ENCODE data around the gene KIF2A. TPM values are rescaled to one million over a fixed set of nuclear protein-coding genes. Genes with fewer than 3 reads are reported as not detected.

The KIF2A gene
- total RNA-seq, 1 donor from 2014 or later = 96.2 TPM

DNA sequence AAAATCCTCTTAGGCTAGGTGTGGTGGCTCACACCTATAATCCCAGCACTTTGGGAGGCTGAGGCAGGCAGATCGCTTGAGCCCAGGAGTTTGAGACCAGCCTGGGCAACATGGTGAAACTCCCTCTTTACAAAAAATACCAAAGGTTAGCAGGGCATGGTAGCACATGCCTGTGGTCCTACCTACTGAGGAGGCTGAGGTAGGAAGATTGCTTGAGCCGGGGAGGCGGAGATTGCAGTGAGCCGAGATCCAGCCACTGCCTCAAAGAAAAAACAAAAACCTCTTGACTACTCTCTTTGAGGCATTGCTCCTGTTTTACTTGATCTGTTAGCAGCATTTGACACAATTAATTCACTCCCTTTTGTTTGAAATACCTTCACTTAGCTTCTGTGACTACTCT is 20.7 kb downstream of the KIF2A start:
- Mint-ChIP-seq H3K9me3 (no peaks in the 10 kb centered on the region), H3K36me3 (ENCODE audit: low read depth) (peaks cover 5% of the 10 kb centered on the region), H3K4me3 (no peak overlapping the region), H3K4me1 (peaks cover 28% of the 10 kb centered on the region), H3K27ac (ENCODE audit: unreplicated experiment) (no peak overlapping the region), H3K27me3 (ENCODE audit: low read depth) (no peaks in the 10 kb centered on the region)
- DNase-seq (ENCODE audit: low read depth, low spot score) = no peak
- TF ChIP-seq, protein P1, sequence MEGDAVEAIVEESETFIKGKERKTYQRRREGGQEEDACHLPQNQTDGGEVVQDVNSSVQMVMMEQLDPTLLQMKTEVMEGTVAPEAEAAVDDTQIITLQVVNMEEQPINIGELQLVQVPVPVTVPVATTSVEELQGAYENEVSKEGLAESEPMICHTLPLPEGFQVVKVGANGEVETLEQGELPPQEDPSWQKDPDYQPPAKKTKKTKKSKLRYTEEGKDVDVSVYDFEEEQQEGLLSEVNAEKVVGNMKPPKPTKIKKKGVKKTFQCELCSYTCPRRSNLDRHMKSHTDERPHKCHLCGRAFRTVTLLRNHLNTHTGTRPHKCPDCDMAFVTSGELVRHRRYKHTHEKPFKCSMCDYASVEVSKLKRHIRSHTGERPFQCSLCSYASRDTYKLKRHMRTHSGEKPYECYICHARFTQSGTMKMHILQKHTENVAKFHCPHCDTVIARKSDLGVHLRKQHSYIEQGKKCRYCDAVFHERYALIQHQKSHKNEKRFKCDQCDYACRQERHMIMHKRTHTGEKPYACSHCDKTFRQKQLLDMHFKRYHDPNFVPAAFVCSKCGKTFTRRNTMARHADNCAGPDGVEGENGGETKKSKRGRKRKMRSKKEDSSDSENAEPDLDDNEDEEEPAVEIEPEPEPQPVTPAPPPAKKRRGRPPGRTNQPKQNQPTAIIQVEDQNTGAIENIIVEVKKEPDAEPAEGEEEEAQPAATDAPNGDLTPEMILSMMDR (conservative IDR thresholded peaks at IDR 0.05) = no peak

DNA sequence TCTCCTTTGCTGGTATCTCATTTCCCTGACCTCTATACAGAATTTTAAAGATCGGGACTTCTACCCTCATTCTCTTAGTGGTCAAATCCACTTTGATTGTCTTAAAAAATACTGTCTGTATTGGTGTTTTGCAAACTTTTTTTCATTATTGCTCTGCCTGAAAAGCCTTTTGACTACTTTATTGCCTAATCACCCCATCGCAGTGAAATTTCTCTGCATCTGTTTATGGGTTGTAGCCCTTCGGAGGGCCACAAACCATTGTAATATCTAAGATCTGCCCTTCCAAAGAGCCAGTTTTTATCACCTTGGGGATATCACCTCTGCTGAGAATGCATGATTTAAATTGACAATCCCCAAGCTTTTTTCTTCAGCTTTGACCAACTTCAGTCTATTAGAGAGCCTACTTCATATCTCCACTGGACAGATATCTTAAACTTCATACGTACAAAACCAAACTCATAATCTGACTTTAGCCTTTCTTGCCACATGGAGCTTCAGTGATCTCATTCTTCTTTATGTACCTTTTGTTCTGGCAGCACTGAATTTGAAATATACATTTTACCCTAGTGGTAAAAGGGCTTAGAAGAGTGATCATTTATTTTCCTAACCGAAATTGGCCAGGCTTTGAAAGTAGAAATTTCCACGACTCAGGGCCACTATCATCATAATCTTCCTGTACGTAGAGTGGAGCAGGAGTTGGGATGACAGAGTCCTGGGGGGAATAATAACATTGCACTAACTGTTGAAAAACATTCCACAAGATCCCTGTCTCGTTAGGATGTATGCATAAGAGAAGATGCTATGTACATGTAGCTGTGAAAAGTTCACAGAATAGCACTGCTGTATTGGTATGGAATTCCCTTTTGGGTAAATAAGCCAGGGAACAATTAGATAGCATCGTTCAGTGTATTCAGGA is 21.4 kb downstream of the KIF2A start:
- TF ChIP-seq, protein P1 (conservative IDR thresholded peaks at IDR 0.05) = no peak
- Mint-ChIP-seq H3K4me3 (no peak overlapping the region), H3K36me3 (ENCODE audit: low read depth) (peaks cover 3% of the 10 kb centered on the region), H3K9me3 (no peaks in the 10 kb centered on the region), H3K27me3 (ENCODE audit: low read depth) (no peaks in the 10 kb centered on the region), H3K27ac (ENCODE audit: unreplicated experiment) (no peak overlapping the region), H3K4me1 (peaks cover 27% of the 10 kb centered on the region)
- DNase-seq (ENCODE audit: low read depth, low spot score) = no peak

DNA sequence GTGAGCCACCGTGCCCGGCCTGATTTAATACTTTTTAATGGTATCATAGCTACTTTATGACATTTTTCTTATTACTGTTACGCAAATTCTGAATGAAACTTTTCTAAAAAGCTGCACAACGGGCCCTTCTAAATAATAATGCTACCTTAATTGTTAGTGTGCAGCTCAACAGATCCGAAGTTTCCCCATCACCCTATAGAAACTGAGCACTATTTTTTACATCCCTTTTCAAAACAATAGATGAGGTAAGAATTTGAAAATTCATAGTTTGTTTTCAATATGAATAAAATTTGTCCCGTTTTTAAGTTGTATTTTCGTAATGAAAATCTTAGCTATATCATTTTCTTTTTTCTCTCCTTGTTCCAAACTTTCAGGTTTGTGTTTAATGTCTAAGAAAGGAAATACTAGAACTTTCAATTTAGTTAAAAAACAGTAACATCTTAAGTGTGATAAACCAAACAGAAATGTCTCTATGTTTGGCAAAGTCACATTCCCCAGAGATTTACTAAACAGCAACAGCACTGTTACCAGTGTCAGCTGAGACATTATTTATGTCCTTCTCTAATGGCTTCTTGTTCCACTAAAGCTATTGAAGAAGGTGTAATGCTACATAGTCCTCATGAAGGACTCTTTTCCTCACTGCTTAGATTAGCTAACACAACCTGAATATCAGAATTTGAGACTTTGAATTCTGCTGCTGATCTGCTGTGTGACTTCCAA is 22.9 kb downstream of the KIF2A start:
- Mint-ChIP-seq H3K27me3 (ENCODE audit: low read depth) (no peaks in the 10 kb centered on the region), H3K4me3 (no peak overlapping the region), H3K27ac (ENCODE audit: unreplicated experiment) (no peak overlapping the region), H3K9me3 (no peaks in the 10 kb centered on the region), H3K4me1 (peaks cover 25% of the 10 kb centered on the region), H3K36me3 (ENCODE audit: low read depth) (peaks cover 5% of the 10 kb centered on the region)
- TF ChIP-seq, protein P1 (conservative IDR thresholded peaks at IDR 0.05) = no peak
- DNase-seq (ENCODE audit: low read depth, low spot score) = no peak

DNA sequence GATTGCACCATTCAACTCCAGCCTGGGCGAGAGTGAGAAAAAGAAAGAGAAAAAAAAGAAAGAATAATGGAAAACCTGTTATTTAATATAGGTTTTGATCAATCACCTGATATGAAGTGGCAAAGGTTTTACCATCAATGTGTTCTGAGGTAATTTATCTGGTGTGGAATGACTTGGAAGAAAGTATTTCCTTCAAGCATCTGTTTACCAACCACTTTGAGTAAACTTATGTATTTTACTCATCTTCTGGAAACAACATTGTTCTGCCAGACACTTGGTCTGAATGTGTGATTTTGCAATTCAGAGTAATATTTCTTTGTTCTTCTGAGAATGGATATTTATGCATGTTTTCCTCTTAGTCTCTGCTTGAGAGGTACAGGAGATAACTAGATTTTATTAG is 24.3 kb downstream of the KIF2A start:
- Mint-ChIP-seq H3K27ac (ENCODE audit: unreplicated experiment) (no peak overlapping the region), H3K9me3 (no peaks in the 10 kb centered on the region), H3K4me3 (no peak overlapping the region), H3K4me1 (peaks cover 25% of the 10 kb centered on the region), H3K36me3 (ENCODE audit: low read depth) (peaks cover 7% of the 10 kb centered on the region), H3K27me3 (ENCODE audit: low read depth) (no peaks in the 10 kb centered on the region)
- TF ChIP-seq, protein P1 (conservative IDR thresholded peaks at IDR 0.05) = no peak
- no peak for DNase-seq (ENCODE audit: low read depth, low spot score)

DNA sequence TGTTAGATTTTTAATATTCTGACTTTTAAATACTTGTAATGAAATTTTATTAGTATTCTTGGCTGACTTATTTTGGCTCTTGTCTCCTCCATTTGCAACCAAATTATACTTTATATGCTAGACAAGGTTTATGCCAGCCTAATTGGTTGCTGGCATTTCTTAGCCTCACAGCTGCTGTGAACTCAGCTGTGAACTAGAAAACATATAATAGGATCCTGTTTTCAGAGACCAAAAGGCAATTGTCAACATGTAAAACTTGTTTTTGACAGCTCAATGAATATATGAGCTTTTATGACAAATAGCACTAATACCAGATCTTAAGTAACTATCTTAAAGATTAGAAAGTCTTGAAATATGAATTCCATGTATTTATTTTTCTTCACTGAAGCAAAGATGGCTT is 25.9 kb downstream of the KIF2A start:
- TF ChIP-seq, protein P1 (conservative IDR thresholded peaks at IDR 0.05) = no peak

More for the DNA sequence above, 25.9 kb downstream of the KIF2A start:
- Mint-ChIP-seq H3K27ac (ENCODE audit: unreplicated experiment) (no peak overlapping the region), H3K9me3 (no peaks in the 10 kb centered on the region), H3K36me3 (ENCODE audit: low read depth) (peaks cover 7% of the 10 kb centered on the region), H3K4me3 (no peak overlapping the region), H3K27me3 (ENCODE audit: low read depth) (no peaks in the 10 kb centered on the region), H3K4me1 (peaks cover 15% of the 10 kb centered on the region)
- no peak for DNase-seq (ENCODE audit: low read depth, low spot score)
